Non-pigmented ciliary epithelial cell (primary cell): ENCODE measurements around the gene CCDC88C.

Source experiments
- DNase-seq: peaks from one replicate; pipeline ENCODE4 v3.0.0-alpha.2; 2010; ENCODE audit warnings: low read depth

Gene CCDC88C

GRCh38 chr14:91311284-91311662 is 106.3 kb downstream of the CCDC88C start:
- no peak for DNase-seq

- no peak for DNase-seq
Observed at GRCh38 chr14:91310606-91311283, 106.9 kb downstream of the CCDC88C start.

GRCh38 chr14:91309756-91310280 is 107.8 kb downstream of the CCDC88C start:
- no peak for DNase-seq

GRCh38 chr14:91308337-91308736 is 109.3 kb downstream of the CCDC88C start:
- no peak for DNase-seq

GRCh38 chr14:91307652-91308051 is 110.0 kb downstream of the CCDC88C start:
- DNase-seq: no peak

GRCh38 chr14:91307046-91307445 is 110.6 kb downstream of the CCDC88C start:
- no peak for DNase-seq

- no peak for DNase-seq
Observed at GRCh38 chr14:91306547-91306946, 111.1 kb downstream of the CCDC88C start.

GRCh38 chr14:91305650-91306431 is 111.8 kb downstream of the CCDC88C start:
- DNase-seq: no peak

GRCh38 chr14:91303924-91304229 is 113.7 kb downstream of the CCDC88C start:
- DNase-seq: no peak

GRCh38 chr14:91303091-91303923 is 114.3 kb downstream of the CCDC88C start:
- DNase-seq: no peak

GRCh38 chr14:91302391-91302790 is 115.2 kb downstream of the CCDC88C start:
- DNase-seq: no peak

GRCh38 chr14:91300957-91301356 is 116.7 kb downstream of the CCDC88C start:
- no peak for DNase-seq

- DNase-seq: no peak
Observed at GRCh38 chr14:91300283-91300895, 117.2 kb downstream of the CCDC88C start.

- DNase-seq: no peak
Observed at GRCh38 chr14:91299121-91300115, 118.2 kb downstream of the CCDC88C start.

GRCh38 chr14:91298576-91298975 is 119.0 kb downstream of the CCDC88C start:
- DNase-seq: no peak

- no peak for DNase-seq
Observed at GRCh38 chr14:91297081-91297711, 120.4 kb downstream of the CCDC88C start.

GRCh38 chr14:91295851-91296796 is 121.5 kb downstream of the CCDC88C start:
- DNase-seq: no peak

- no peak for DNase-seq
Observed at GRCh38 chr14:91295276-91295845, 122.3 kb downstream of the CCDC88C start.

GRCh38 chr14:91294153-91294552 is 123.5 kb downstream of the CCDC88C start:
- DNase-seq: no peak
